GM19467 (cell line): Measurements from ENCODE around the gene CKS2.
A peak's percentile ranks its signal among the peaks of the same experiment; 100 is the strongest.
"Not testable (repeated sequence)": the region's sequence is repeated elsewhere in the genome, so short reads cannot be mapped to it uniquely, and the experiment has no call there.

Experiments used
- ATAC-seq: cut with Tn5 transposase; IDR thresholded peaks from one replicate; pipeline ENCODE4 v1.9.1; 2021; ENCODE audit warnings: mild to moderate bottlenecking, moderate library complexity; ENCODE audit not compliant: unreplicated experiment

The CKS2 gene

GRCh38 chr9:89309608-89310474 is 1.2 kb upstream of the CKS2 start:
- ATAC-seq = no peak

GRCh38 chr9:89311346-89312221 is 589 bp downstream of the CKS2 start:
- no peak for ATAC-seq

GRCh38 chr9:89312222-89312571 is 1.2 kb downstream of the CKS2 start:
- no peak for ATAC-seq

- ATAC-seq = no peak
Observed at GRCh38 chr9:89313842-89314241, 2.8 kb downstream of the CKS2 start.

GRCh38 chr9:89314955-89315354 is 4.0 kb downstream of the CKS2 start:
- ATAC-seq = no peak

- no peak for ATAC-seq
Observed at GRCh38 chr9:89315482-89315881, 4.5 kb downstream of the CKS2 start.

GRCh38 chr9:89317282-89317681 is 6.3 kb downstream of the CKS2 start:
- ATAC-seq = no peak

GRCh38 chr9:89318123-89319014 is 7.4 kb downstream of the CKS2 start, which contains the start of gene SECISBP2:
Gene SECISBP2 (plus strand): TSS chr9:89318500. CDS start chr9:89318577, 77 bp downstream.
- peak; percentile 82 for ATAC-seq

- no peak for ATAC-seq
Observed at GRCh38 chr9:89319015-89319905, 8.3 kb downstream of the CKS2 start.

GRCh38 chr9:89323390-89323789 is 12.4 kb downstream of the CKS2 start:
- no peak for ATAC-seq

- no peak for ATAC-seq
Observed at GRCh38 chr9:89325733-89326132, 14.7 kb downstream of the CKS2 start.

GRCh38 chr9:89328064-89328463 is 17.1 kb downstream of the CKS2 start:
- no peak for ATAC-seq

GRCh38 chr9:89329917-89330316 is 18.9 kb downstream of the CKS2 start:
- ATAC-seq = no peak

- ATAC-seq = no peak
Observed at GRCh38 chr9:89330513-89330912, 19.5 kb downstream of the CKS2 start.

- no peak for ATAC-seq
Observed at GRCh38 chr9:89339807-89340206, 28.8 kb downstream of the CKS2 start.

- ATAC-seq = no peak
Observed at GRCh38 chr9:89340332-89340731, 29.3 kb downstream of the CKS2 start.

- ATAC-seq = no peak
Observed at GRCh38 chr9:89342213-89342612, 31.2 kb downstream of the CKS2 start.

GRCh38 chr9:89342948-89343347 is 32.0 kb downstream of the CKS2 start:
- no peak for ATAC-seq

- ATAC-seq = not testable (repeated sequence)
Observed at GRCh38 chr9:89343812-89344211, 32.8 kb downstream of the CKS2 start.

- ATAC-seq = no peak
Observed at GRCh38 chr9:89345476-89345875, 34.5 kb downstream of the CKS2 start.
